ENCODE measurements around the gene FAM124B. TPM values are rescaled to one million over a fixed set of nuclear protein-coding genes. Genes with fewer than 3 reads are reported as not detected.
"Not testable (repeated sequence)": the region's sequence is repeated elsewhere in the genome, so short reads cannot be mapped to it uniquely, and the experiment has no call there.

Gene FAM124B
- total RNA-seq, 1 donor from 2014 or later = not detected

GRCh38 chr2:224393157-224393872, 8.6 kb downstream of the FAM124B start:
- DNase-seq (ENCODE audit: low read depth) = no peak
- no peak for TF ChIP-seq CTCF (IDR thresholded peaks at IDR 0.05; ENCODE audit: insufficient read depth, low read length, poor library complexity, severe bottlenecking)
- no peak overlapping the region for H3K4me3 ChIP-seq (ENCODE audit: low read depth, low read length)
- no peaks in the 10 kb centered on the region for H3K36me3 ChIP-seq (ENCODE audit: control insufficient read depth, insufficient read depth, low read length)
- H3K27me3 ChIP-seq (ENCODE audit: control insufficient read depth, insufficient read depth, low read length) = peaks cover 4% of the 10 kb centered on the region

GRCh38 chr2:224392545-224392944, 9.4 kb downstream of the FAM124B start:
- Histone ChIP-seq H3K4me3 (ENCODE audit: low read depth, low read length) (no peak overlapping the region), H3K36me3 (ENCODE audit: control insufficient read depth, insufficient read depth, low read length) (no peaks in the 10 kb centered on the region), H3K27me3 (ENCODE audit: control insufficient read depth, insufficient read depth, low read length) (peaks cover 4% of the 10 kb centered on the region)
- TF ChIP-seq CTCF (IDR thresholded peaks at IDR 0.05; ENCODE audit: insufficient read depth, low read length, poor library complexity, severe bottlenecking) = no peak
- DNase-seq (ENCODE audit: low read depth) = no peak

GRCh38 chr2:224389317-224389716, 12.6 kb downstream of the FAM124B start:
- Histone ChIP-seq H3K36me3 (ENCODE audit: control insufficient read depth, insufficient read depth, low read length) (no peaks in the 10 kb centered on the region), H3K27me3 (ENCODE audit: control insufficient read depth, insufficient read depth, low read length) (peaks cover 4% of the 10 kb centered on the region), H3K4me3 (ENCODE audit: low read depth, low read length) (no peak overlapping the region)
- no peak for TF ChIP-seq CTCF (IDR thresholded peaks at IDR 0.05; ENCODE audit: insufficient read depth, low read length, poor library complexity, severe bottlenecking)
- DNase-seq (ENCODE audit: low read depth) = no peak

- Histone ChIP-seq H3K27me3 (ENCODE audit: control insufficient read depth, insufficient read depth, low read length) (no peaks in the 10 kb centered on the region), H3K36me3 (ENCODE audit: control insufficient read depth, insufficient read depth, low read length) (no peaks in the 10 kb centered on the region), H3K4me3 (ENCODE audit: low read depth, low read length) (no peak overlapping the region)
- DNase-seq (ENCODE audit: low read depth) = no peak
- no peak for TF ChIP-seq CTCF (IDR thresholded peaks at IDR 0.05; ENCODE audit: insufficient read depth, low read length, poor library complexity, severe bottlenecking)
Measured at GRCh38 chr2:224386876-224387275, 15.0 kb downstream of the FAM124B start.

GRCh38 chr2:224382973-224383555, 18.8 kb downstream of the FAM124B start:
- TF ChIP-seq CTCF (IDR thresholded peaks at IDR 0.05; ENCODE audit: insufficient read depth, low read length, poor library complexity, severe bottlenecking) = no peak
- no peak overlapping the region for H3K4me3 ChIP-seq (ENCODE audit: low read depth, low read length)
- H3K27me3 ChIP-seq (ENCODE audit: control insufficient read depth, insufficient read depth, low read length) = no peaks in the 10 kb centered on the region
- no peak for DNase-seq (ENCODE audit: low read depth)
- H3K36me3 ChIP-seq (ENCODE audit: control insufficient read depth, insufficient read depth, low read length) = no peaks in the 10 kb centered on the region

GRCh38 chr2:224382280-224382647, 19.6 kb downstream of the FAM124B start:
- not testable (repeated sequence) for H3K4me3 ChIP-seq (ENCODE audit: low read depth, low read length); H3K27me3 ChIP-seq (ENCODE audit: control insufficient read depth, insufficient read depth, low read length); DNase-seq (ENCODE audit: low read depth); H3K36me3 ChIP-seq (ENCODE audit: control insufficient read depth, insufficient read depth, low read length)
